ENCODE data around the gene THBS4.

- TF ChIP-seq ELF4 (IDR thresholded peaks at IDR 0.05): no peak
- no peak for TF ChIP-seq NFRKB (IDR thresholded peaks at IDR 0.05)
- no peak for TF ChIP-seq ZNF384 (IDR thresholded peaks at IDR 0.05)
- TF ChIP-seq ARNT (IDR thresholded peaks at IDR 0.05): no peak
- no peak for TF ChIP-seq TARDBP (IDR thresholded peaks at IDR 0.05)
- TF ChIP-seq, protein P1, sequence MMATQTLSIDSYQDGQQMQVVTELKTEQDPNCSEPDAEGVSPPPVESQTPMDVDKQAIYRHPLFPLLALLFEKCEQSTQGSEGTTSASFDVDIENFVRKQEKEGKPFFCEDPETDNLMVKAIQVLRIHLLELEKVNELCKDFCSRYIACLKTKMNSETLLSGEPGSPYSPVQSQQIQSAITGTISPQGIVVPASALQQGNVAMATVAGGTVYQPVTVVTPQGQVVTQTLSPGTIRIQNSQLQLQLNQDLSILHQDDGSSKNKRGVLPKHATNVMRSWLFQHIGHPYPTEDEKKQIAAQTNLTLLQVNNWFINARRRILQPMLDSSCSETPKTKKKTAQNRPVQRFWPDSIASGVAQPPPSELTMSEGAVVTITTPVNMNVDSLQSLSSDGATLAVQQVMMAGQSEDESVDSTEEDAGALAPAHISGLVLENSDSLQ (IDR thresholded peaks at IDR 0.05): no peak
- no peak for TF ChIP-seq BHLHE40 (IDR thresholded peaks at IDR 0.05; ENCODE audit: borderline replicate concordance)
- TF ChIP-seq LEF1 (IDR thresholded peaks at IDR 0.05; ENCODE audit: borderline replicate concordance): no peak
- no peak for TF ChIP-seq CTBP1 (IDR thresholded peaks at IDR 0.05; ENCODE audit: borderline replicate concordance)
These were observed 20.5 kb downstream of the THBS4 start for GRCh38 chr5:80055491-80056170.

Data from HEK293T (cell line).